ENCODE data around the gene CCDC197.

GRCh38 chr14:94043111-94043755 is 46.1 kb downstream of the CCDC197 start:
- no peak for TF ChIP-seq ZNF232 (CRISPR knock-in tag; IDR thresholded peaks at IDR 0.05)
- TF ChIP-seq CTCF (IDR thresholded peaks at IDR 0.05) = no peak
- no peak for TF ChIP-seq CBFB (CRISPR knock-in tag; IDR thresholded peaks at IDR 0.05; ENCODE audit: low read depth)
- TF ChIP-seq ZBTB43 (CRISPR knock-in tag; IDR thresholded peaks at IDR 0.05) = no peak
- no peak for TF ChIP-seq ZNF121 (CRISPR knock-in tag; IDR thresholded peaks at IDR 0.05)
- no peak for TF ChIP-seq FOXK1 (CRISPR knock-in tag; IDR thresholded peaks at IDR 0.05)
- no peak for TF ChIP-seq SMAD4 (CRISPR knock-in tag; IDR thresholded peaks at IDR 0.05)
- TF ChIP-seq MXD4 (CRISPR knock-in tag; IDR thresholded peaks at IDR 0.05; ENCODE audit: borderline replicate concordance) = no peak
- no peak for TF ChIP-seq FOXP4 (CRISPR knock-in tag; IDR thresholded peaks at IDR 0.05)
- no peak for TF ChIP-seq EMX1 (CRISPR knock-in tag; IDR thresholded peaks at IDR 0.05)

Data from WTC11 (cell line).